ENCODE measurements around the gene UPP1. TPM values are rescaled to one million over a fixed set of nuclear protein-coding genes. Genes with fewer than 3 reads are reported as not detected.
"Not testable (repeated sequence)": the region's sequence is repeated elsewhere in the genome, so short reads cannot be mapped to it uniquely, and the experiment has no call there.

Gene UPP1
- polyA plus RNA-seq, 1 donor from 2014 or later = 6.2 TPM

DNA sequence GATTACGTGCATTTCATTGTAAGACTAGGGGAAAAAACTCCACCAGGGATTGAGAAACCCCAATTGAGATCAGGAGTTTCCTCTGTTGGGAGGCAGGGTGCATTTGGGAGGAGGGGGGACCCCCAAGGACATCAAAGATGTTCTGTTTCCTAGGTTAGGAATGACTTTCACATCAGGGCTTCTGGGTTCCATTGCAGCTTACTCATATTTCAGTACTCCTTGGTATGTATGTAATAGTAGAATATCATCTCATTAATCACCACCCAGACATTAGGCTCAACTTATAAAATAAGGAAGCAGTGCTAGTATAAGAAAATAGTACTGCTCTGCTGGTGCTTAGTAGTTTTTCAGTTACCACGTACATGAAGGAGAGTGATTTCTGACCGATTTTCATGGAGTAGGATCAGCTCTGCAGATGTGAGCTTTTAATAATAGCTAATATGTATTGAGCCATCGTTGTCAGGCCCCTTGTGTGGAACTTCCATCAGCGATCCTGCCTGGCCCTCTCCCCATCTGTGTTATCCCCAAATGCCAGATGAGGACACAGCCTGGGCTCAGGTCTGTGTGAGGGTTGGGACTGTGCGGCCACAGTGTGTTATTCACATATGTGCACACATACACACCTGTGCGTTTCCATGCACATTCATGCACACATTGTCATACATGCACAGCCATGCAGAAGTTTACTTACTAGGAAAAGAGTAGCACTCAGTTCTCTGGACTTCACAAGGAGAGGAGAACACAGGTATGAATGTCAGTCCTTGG lies 23.5 kb downstream of the UPP1 start:
- Mint-ChIP-seq H3K27ac (no peak overlapping the region), H3K27me3 (peaks cover 2% of the 10 kb centered on the region), H3K4me3 (no peak overlapping the region), H3K9me3 (no peaks in the 10 kb centered on the region), H3K4me1 (peaks cover 0 to 5% (median 4%) of the 10 kb centered on the region in 3 donors), H3K36me3 (no peaks in the 10 kb centered on the region)

DNA sequence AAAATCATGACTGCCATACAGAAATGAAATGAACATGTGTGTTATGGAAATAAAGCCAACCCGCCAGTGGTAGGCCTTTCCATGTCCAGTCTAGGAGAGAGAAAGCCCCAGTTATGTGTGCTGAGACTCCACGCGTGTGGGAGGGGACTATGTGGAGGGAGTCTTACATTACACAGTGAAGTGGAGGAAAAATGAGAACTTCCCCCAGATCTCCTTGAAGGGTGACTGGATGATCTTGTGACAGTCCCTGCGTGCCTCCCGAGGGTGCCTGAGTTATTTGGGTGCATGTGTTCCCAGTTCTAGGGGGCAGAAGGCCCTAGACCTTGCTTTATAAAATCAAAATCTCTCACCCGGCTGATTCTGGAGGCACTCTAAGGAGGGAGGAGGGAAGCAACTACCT lies 24.2 kb downstream of the UPP1 start:
- Mint-ChIP-seq H3K27me3 (peaks cover 2% of the 10 kb centered on the region), H3K4me1 (peaks cover 0 to 5% (median 4%) of the 10 kb centered on the region in 3 donors), H3K27ac (no peak overlapping the region), H3K9me3 (no peaks in the 10 kb centered on the region), H3K4me3 (no peak overlapping the region), H3K36me3 (no peaks in the 10 kb centered on the region)

DNA sequence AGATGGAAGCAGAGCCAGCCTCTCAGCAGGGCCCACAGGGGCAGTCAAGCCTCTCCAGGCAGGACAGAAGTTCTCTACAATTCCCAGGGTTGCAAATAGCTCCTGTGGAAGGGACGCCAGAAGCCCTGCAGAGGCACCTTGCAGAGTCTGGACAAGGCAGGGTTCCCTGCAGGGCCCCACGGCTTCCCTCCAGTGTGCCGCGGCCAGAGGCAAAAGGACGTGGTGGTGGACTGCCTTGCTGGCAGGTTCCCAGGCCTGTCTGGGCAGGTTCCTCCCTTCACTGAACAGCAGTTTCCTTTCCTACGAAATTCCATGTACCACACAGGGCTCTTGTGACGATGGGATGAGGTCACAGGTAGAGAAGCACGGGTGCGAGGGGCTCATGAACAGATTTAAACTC lies 25.1 kb downstream of the UPP1 start:
- no peak overlapping the region for H3K27ac Mint-ChIP-seq
- no peak overlapping the region for H3K4me3 Mint-ChIP-seq
- H3K27me3 Mint-ChIP-seq = peaks cover 3% of the 10 kb centered on the region
- H3K9me3 Mint-ChIP-seq = no peaks in the 10 kb centered on the region
- H3K4me1 Mint-ChIP-seq = peaks cover 0 to 5% (median 4%) of the 10 kb centered on the region in 3 donors
- H3K36me3 Mint-ChIP-seq = peaks cover 1% of the 10 kb centered on the region

DNA sequence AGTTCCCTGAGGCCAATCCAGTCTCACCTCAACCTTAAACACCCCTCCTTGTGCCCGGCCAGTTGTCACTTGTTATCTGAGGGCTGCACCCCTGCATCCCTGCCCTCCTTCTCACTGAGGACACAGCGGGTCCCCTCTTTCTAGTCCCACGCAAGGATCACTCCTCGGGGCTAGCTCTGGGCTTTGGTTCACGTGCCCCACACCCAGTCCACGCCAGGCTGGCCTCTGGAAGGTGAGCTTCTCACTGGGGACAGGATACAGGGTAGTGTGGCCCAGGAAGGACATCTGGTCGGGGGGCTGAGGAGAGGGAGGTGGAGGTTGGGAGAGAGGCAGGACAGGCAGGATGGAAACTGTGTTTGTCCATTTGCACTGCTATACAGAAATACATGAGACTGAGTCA lies 25.5 kb downstream of the UPP1 start:
- Mint-ChIP-seq H3K36me3 (peaks cover 2% of the 10 kb centered on the region), H3K4me1 (peaks cover 0 to 5% (median 4%) of the 10 kb centered on the region in 3 donors), H3K27ac (no peak overlapping the region), H3K27me3 (peaks cover 3% of the 10 kb centered on the region), H3K9me3 (no peaks in the 10 kb centered on the region), H3K4me3 (no peak overlapping the region)

DNA sequence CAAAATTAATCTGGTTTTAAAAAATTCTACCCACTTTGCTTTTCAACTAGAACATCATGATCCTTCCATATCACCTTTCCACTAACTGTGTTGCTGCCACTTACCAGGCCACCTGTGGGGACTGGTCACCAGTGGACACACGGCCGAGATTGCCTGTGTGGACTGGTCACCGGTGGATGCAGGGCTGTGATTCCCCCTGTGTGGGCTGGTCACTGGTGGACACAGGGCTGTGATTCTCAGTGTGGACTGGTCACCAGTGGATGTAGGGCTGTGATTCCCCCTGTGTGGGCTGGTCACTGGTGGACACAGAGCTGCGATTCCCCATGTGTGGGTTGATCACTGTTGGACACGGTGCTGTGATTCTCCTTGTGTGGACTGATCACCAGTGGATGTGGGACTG lies 27.0 kb downstream of the UPP1 start:
- H3K36me3 Mint-ChIP-seq = peaks cover 2% of the 10 kb centered on the region
- peak overlapping the region in 1 of 3 donors; percentile 13 for H3K27ac Mint-ChIP-seq
- H3K4me3 Mint-ChIP-seq = no peak overlapping the region
- H3K27me3 Mint-ChIP-seq = peaks cover 1% of the 10 kb centered on the region
- H3K4me1 Mint-ChIP-seq = no peaks in the 10 kb centered on the region
- H3K9me3 Mint-ChIP-seq = no peaks in the 10 kb centered on the region

DNA sequence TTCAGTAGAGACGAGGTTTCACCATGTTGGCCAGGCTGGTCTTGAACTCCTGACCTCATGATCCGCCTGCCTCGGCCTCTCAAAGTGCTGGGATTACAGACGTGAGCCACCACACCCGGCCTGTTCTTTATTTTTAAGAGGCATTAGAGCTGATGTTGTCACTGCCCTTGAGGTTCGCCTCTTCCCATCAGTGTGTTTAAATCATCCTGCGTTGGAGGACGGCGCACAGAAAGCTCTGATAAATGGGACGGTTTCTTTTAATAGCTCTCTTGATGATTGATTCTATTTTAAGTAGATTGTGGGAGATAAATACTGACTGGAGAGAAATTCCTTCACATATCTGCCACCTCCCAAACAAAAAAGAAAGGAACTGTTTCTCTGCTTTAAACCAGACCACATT lies 29.0 kb downstream of the UPP1 start:
- H3K4me3 Mint-ChIP-seq = no peak overlapping the region
- no peaks in the 10 kb centered on the region for H3K9me3 Mint-ChIP-seq
- H3K36me3 Mint-ChIP-seq = peaks cover 2% of the 10 kb centered on the region
- peaks cover 1% of the 10 kb centered on the region for H3K27me3 Mint-ChIP-seq
- no peak overlapping the region for H3K27ac Mint-ChIP-seq
- H3K4me1 Mint-ChIP-seq = no peaks in the 10 kb centered on the region

DNA sequence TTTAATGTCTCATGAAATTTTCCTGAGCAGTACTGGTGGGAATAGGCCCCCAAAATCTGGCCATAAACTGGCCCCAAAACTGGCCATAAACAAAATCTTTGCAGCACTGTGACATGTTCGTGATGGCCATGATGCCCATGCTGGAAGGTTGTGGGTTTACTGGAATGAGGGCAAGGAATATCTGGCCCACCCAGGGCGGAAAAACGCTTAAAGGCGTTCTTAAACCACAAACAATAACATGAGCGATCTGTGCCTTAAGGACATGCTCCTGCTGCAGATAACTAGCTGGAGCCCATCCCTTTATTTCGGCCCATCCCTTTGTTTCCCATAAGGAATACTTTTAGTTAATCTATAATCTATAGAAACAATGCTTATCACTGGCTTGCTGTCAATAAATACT lies 31.5 kb downstream of the UPP1 start:
- not testable (repeated sequence) for H3K9me3 Mint-ChIP-seq, H3K4me3 Mint-ChIP-seq, H3K36me3 Mint-ChIP-seq, H3K27me3 Mint-ChIP-seq, H3K4me1 Mint-ChIP-seq, H3K27ac Mint-ChIP-seq

DNA sequence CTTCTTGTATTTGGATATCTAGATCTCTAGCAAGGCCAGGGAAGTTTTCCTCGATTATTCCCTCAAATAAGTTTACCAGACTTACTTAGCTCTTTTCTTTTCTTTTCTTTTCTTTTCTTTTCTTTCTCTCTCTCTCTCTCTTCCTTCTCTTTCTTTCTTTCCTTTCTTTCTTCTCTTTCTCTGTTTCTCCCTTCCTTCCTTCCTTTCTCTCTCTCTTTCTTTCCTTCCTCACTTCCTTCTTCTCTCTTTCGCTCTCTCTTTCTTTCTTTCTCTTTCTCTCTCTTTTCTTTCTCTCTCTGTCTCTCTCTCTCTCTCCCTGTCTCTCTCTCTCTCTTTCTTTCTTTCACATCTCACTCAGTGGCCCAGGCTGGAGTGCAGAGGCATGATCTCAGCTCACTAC lies 37.0 kb downstream of the UPP1 start:
- Mint-ChIP-seq H3K27me3 (peaks cover 21% of the 10 kb centered on the region), H3K4me3 (no peak overlapping the region)

DNA sequence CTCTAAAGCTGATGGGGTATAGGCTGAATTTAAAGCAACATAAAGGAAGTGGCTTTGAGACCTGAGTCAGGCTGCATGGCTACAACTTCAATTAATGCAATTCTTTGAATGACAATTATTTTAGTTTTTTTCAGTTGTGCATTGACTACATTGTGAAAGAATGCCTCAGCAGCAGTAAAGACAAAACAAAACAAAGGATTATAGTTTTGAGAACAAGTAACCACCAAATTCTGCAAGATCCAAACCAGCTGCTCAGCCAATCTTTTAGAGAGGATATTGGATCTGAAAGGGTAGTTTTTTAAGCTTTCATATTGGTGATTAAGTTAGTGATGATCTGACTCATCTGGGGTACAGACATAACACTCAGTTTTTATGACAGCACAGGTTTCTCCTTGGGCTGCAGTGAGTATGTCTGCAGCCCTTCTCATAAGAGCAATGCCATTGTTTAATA lies 41.6 kb downstream of the UPP1 start:
- no peaks in the 10 kb centered on the region for H3K36me3 Mint-ChIP-seq
- H3K27ac Mint-ChIP-seq = no peak overlapping the region
- H3K4me1 Mint-ChIP-seq = no peaks in the 10 kb centered on the region
- H3K9me3 Mint-ChIP-seq = peaks cover 0 to 4% (median 1%) of the 10 kb centered on the region in 3 donors
- peaks cover 22% of the 10 kb centered on the region for H3K27me3 Mint-ChIP-seq
- H3K4me3 Mint-ChIP-seq = no peak overlapping the region

More for the DNA sequence above, 37.0 kb downstream of the UPP1 start:
- no peak overlapping the region for H3K27ac Mint-ChIP-seq
- H3K9me3 Mint-ChIP-seq = peaks cover 0 to 10% (median 4%) of the 10 kb centered on the region in 3 donors
- no peaks in the 10 kb centered on the region for H3K36me3 Mint-ChIP-seq
- H3K4me1 Mint-ChIP-seq = no peaks in the 10 kb centered on the region

DNA sequence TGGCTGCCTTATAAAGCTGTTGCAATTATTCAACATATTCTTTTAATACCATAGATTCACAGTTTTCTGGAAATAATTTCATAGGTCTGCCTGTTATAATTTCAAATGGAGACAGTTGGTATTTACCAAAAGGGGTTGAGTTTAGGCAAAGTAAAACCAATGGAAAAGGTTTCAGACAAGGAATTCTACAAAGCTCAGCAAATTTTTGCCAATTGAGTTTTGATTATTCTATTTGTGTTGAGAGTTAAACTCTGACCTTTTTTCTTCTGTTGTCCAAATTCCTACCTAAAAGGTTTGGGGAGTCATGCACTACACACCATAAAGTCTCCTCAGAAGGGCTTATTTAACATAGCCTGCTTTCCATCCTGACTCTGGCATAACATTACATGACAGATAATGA lies 43.7 kb downstream of the UPP1 start:
- no peak overlapping the region for H3K4me3 Mint-ChIP-seq
- H3K27me3 Mint-ChIP-seq = peaks cover 13% of the 10 kb centered on the region
- H3K4me1 Mint-ChIP-seq = no peaks in the 10 kb centered on the region
- H3K27ac Mint-ChIP-seq = no peak overlapping the region
- no peaks in the 10 kb centered on the region for H3K36me3 Mint-ChIP-seq
- peaks cover 0 to 10% (median 3%) of the 10 kb centered on the region in 3 donors for H3K9me3 Mint-ChIP-seq

DNA sequence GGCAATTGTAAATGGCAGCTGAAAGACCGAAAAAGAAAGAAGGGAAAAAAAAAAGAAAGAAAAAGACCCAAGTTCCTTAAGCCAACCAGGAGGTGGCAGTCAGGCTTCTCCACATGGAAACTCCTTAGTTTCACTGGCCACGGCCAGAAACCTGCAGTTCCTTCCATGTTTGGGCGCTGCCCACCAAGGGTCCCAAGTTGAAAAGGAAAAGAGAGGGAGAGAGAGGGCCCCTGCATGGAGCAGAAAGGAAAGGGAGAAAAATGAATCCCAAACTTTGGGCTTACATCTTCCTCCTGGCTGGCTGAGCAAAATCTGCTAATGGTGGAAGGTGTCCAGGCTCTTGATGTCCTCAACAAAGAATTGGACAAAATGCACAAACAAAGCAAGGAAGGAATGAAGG lies 50.4 kb downstream of the UPP1 start:
- Mint-ChIP-seq H3K36me3 (no peaks in the 10 kb centered on the region), H3K9me3 (peaks cover 3 to 17% (median 5%) of the 10 kb centered on the region in 3 donors), H3K27ac (no peak overlapping the region), H3K27me3 (peaks cover 4% of the 10 kb centered on the region), H3K4me3 (no peak overlapping the region), H3K4me1 (peaks cover 0 to 1% (median 0%) of the 10 kb centered on the region in 3 donors)

DNA sequence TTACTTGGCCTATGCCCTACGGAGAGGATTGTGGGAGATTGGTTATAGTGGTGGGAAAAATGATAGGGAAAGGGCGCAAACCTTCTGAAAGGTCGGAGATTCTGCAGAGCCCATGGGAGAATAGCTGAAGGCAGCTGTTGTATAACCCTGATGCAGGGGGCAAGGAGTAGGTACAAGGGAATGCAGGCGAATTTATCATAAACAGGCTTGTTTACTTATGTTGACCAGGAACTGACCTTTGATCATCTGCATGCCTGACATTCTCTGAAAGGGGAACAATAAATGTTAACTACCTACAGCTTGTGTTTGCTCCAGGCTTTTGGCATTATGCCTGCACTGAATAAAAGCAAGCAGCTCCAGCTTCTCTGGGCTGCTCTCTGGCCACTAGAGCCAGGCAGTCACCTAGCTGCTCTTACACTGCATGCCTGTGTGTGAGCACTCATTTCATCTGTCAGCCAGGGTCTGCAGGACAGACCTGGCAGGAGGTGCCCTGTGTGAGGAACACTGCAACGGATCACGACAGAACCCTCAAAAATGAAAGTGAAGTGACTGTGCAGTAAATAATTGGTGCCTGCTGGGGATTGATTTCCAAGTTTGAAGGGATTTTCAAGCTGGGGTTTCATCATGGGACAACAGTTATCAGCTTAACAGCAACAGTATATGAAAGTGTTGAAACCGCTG lies 51.1 kb downstream of the UPP1 start:
- Mint-ChIP-seq H3K4me1 (peaks cover 0 to 1% (median 0%) of the 10 kb centered on the region in 3 donors), H3K36me3 (no peaks in the 10 kb centered on the region), H3K27ac (no peak overlapping the region), H3K4me3 (no peak overlapping the region), H3K27me3 (peaks cover 4% of the 10 kb centered on the region), H3K9me3 (peaks cover 3 to 17% (median 5%) of the 10 kb centered on the region in 3 donors)

DNA sequence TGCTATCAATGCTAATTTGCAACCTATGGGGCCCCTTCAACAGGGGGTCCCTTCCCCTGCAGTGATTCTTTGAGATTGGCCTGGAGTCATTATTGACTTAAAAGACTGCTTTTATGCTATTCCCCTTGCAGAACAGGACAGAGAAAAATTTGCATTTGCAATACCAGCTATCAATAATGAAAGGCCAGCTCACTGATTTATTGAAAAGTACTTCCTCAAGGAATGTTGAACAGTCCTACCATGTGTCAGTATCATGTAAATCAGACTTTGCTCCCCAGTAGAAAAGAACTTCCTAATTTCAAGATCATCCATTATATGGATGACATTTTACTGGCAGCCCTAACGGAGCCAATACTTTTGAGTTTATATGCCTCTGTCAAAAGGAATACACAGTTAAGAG lies 52.5 kb downstream of the UPP1 start:
- peaks cover 0 to 1% (median 0%) of the 10 kb centered on the region in 3 donors for H3K4me1 Mint-ChIP-seq
- H3K36me3 Mint-ChIP-seq = no peaks in the 10 kb centered on the region
- no peak overlapping the region for H3K4me3 Mint-ChIP-seq
- no peak overlapping the region for H3K27ac Mint-ChIP-seq
- H3K9me3 Mint-ChIP-seq = peaks cover 3 to 17% (median 3%) of the 10 kb centered on the region in 3 donors
- peaks cover 4% of the 10 kb centered on the region for H3K27me3 Mint-ChIP-seq

DNA sequence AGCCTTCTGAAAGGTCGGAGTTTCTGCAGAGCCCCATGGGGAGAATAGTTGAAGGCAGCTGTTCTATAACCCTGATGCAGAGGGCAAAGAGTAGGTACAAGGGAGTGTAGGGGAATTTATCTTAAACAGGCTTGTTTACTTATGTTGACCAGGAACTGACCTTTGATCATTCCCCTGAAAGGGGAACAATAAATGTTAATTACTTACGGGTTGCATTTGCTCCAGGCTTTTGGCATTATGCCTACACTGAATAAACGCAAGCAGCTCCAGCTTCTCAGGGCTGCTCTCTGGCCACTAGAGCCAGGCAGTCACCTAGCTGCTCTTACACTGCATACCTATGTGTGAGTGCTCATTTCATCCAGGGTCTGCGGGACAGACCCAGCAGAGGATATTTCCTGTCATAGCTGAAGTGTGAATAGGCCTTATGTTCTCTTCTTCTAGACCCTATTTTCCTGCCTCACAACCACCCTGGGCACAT lies 55.3 kb downstream of the UPP1 start:
- Mint-ChIP-seq H3K4me3 (no peak overlapping the region), H3K27me3 (peaks cover 4% of the 10 kb centered on the region), H3K36me3 (no peaks in the 10 kb centered on the region), H3K27ac (no peak overlapping the region), H3K9me3 (peaks cover 0 to 17% (median 1%) of the 10 kb centered on the region in 3 donors), H3K4me1 (no peaks in the 10 kb centered on the region)

DNA sequence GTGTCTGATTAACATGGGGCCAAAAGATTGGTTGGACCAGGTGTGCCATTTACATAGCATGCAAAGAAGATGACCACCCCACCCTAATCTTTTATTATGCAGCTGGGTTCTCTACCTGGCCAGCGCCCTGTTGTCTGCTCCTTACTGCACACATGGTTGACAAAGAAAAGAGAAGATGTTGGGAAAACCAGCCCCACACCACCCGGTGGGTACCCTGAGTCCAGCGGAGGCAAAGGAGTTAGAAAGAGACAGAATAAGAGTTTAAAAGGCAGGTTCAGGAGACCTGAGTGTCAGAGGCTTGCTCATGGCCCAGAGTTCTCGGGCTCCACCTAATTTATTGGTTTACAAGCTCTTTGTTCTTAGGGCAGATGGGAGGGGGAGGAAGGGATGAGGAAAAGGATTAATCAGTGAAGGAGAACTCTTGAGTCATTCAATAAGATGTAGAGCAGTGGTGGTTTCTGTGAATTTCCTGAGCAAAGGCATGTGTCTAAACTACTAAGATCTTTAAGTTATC lies 58.1 kb downstream of the UPP1 start:
- no peaks in the 10 kb centered on the region for H3K36me3 Mint-ChIP-seq
- no peaks in the 10 kb centered on the region for H3K4me1 Mint-ChIP-seq
- no peak overlapping the region for H3K27ac Mint-ChIP-seq
- H3K4me3 Mint-ChIP-seq = no peak overlapping the region
- H3K9me3 Mint-ChIP-seq = peaks cover 0 to 13% (median 1%) of the 10 kb centered on the region in 3 donors
- peaks cover 8% of the 10 kb centered on the region for H3K27me3 Mint-ChIP-seq

All from IgD-negative memory B cell (primary cell).